ENCODE data around the gene CORIN.

DNA sequence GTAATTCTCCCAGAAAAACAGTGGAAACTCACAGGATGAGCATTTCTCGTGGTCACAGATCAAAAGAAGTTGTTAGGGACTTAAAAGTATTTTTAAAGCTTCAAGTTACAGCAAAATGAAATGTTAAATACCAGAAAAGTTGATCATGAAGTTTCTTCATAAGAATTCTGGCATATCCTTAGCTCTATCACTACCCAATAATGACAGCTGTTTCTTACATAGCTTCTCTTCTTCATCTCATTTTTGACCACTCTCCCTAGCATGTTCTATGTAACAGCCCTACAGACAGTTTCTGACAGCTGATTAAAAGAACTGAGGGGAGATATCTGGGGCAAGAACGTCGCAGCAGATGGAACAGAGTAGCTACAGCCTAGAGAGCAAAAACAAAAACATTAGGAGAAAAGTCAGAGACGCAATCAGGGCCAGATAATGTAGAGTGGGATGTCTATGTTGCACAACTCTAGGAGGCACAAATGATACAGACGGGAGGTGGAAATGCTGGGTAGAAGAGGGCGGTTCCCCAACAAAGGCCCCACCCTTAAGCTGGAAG lies 108.7 kb downstream of the CORIN start:
- TF ChIP-seq, protein P1, sequence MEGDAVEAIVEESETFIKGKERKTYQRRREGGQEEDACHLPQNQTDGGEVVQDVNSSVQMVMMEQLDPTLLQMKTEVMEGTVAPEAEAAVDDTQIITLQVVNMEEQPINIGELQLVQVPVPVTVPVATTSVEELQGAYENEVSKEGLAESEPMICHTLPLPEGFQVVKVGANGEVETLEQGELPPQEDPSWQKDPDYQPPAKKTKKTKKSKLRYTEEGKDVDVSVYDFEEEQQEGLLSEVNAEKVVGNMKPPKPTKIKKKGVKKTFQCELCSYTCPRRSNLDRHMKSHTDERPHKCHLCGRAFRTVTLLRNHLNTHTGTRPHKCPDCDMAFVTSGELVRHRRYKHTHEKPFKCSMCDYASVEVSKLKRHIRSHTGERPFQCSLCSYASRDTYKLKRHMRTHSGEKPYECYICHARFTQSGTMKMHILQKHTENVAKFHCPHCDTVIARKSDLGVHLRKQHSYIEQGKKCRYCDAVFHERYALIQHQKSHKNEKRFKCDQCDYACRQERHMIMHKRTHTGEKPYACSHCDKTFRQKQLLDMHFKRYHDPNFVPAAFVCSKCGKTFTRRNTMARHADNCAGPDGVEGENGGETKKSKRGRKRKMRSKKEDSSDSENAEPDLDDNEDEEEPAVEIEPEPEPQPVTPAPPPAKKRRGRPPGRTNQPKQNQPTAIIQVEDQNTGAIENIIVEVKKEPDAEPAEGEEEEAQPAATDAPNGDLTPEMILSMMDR (IDR thresholded peaks at IDR 0.05) = no peak
- no peak for TF ChIP-seq POLR2A (IDR thresholded peaks at IDR 0.05)
